Measurements from ENCODE around the gene RFTN1. TPM values are rescaled to one million over a fixed set of nuclear protein-coding genes. Genes with fewer than 3 reads are reported as not detected.

The RFTN1 gene
- total and polyA plus RNA-seq, 11 donors: 17.1 to 40.8 (median 26.4) TPM

- WGBS, 4 donors: 42 to 91% (median 87%) methylated on average over 2 of the region's 2 CpGs
- H3K4me3 ChIP-seq: no peak overlapping the region
- peak overlapping the region in 1 of 12 donors; percentile 50 for H3K27ac ChIP-seq
- no peaks in the 10 kb centered on the region for H3K27me3 ChIP-seq
- no peaks in the 10 kb centered on the region for H3K9me3 ChIP-seq
- no peak for TF ChIP-seq POLR2A (IDR thresholded peaks at IDR 0.05)
- TF ChIP-seq, protein P1, sequence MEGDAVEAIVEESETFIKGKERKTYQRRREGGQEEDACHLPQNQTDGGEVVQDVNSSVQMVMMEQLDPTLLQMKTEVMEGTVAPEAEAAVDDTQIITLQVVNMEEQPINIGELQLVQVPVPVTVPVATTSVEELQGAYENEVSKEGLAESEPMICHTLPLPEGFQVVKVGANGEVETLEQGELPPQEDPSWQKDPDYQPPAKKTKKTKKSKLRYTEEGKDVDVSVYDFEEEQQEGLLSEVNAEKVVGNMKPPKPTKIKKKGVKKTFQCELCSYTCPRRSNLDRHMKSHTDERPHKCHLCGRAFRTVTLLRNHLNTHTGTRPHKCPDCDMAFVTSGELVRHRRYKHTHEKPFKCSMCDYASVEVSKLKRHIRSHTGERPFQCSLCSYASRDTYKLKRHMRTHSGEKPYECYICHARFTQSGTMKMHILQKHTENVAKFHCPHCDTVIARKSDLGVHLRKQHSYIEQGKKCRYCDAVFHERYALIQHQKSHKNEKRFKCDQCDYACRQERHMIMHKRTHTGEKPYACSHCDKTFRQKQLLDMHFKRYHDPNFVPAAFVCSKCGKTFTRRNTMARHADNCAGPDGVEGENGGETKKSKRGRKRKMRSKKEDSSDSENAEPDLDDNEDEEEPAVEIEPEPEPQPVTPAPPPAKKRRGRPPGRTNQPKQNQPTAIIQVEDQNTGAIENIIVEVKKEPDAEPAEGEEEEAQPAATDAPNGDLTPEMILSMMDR (IDR thresholded peaks at IDR 0.05): no peak
- peaks cover 0 to 48% (median 35%) of the 10 kb centered on the region in 9 donors for H3K36me3 ChIP-seq
- intact Hi-C loops (cut with DNase I): no loop called here
- H3K4me1 ChIP-seq: peaks cover 0 to 70% (median 11%) of the 10 kb centered on the region in 12 donors
- no peak for DNase-seq
- ATAC-seq: no peak
Measured at GRCh38 chr3:16309558-16309957, 203.9 kb downstream of the RFTN1 start.

DNA sequence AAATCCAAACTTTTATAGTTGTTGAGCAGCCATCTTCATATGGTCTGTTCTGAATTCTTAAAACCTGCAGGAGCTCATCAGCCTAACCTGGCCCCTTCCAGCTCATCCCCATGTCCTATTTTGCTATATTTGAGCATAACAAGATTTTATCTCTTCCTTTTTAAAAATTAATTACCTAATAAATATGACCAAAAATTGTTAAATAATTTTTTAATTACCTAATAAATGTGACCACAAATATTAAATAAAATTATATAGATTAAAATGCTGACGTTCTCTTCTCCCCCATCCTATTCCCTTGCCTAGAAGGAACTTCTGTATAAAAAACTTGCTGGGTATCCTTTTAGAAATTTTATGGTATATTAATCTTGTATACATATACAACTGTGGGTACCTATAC is 204.8 kb downstream of the RFTN1 start:
- Histone ChIP-seq H3K9me3 (no peaks in the 10 kb centered on the region), H3K27me3 (no peaks in the 10 kb centered on the region), H3K36me3 (peaks cover 0 to 42% (median 30%) of the 10 kb centered on the region in 9 donors), H3K27ac (no peak overlapping the region), H3K4me3 (no peak overlapping the region), H3K4me1 (peaks cover 0 to 67% (median 11%) of the 10 kb centered on the region in 12 donors)
- ATAC-seq: no peak
- WGBS, 4 donors: 92 to 98% (median 94%) methylated on average over 1 of the region's 1 CpG
- TF ChIP-seq, protein P1 (IDR thresholded peaks at IDR 0.05): no peak
- TF ChIP-seq POLR2A (IDR thresholded peaks at IDR 0.05): no peak
- intact Hi-C loops (cut with DNase I): no loop called here
- no peak for DNase-seq

GRCh38 chr3:16307832-16308531 is 205.5 kb downstream of the RFTN1 start:
- Histone ChIP-seq H3K4me1 (peaks cover 0 to 64% (median 11%) of the 10 kb centered on the region in 12 donors), H3K9me3 (no peaks in the 10 kb centered on the region), H3K4me3 (no peak overlapping the region), H3K36me3 (peaks cover 0 to 42% (median 30%) of the 10 kb centered on the region in 9 donors), H3K27ac (no peak overlapping the region), H3K27me3 (no peaks in the 10 kb centered on the region)
- DNase-seq: no peak
- ATAC-seq: no peak
- TF ChIP-seq POLR2A (IDR thresholded peaks at IDR 0.05): no peak
- TF ChIP-seq, protein P1 (IDR thresholded peaks at IDR 0.05): no peak
- WGBS, 4 donors: 69 to 78% (median 76%) methylated on average over 5 of the region's 5 CpGs
- intact Hi-C loops (cut with DNase I): no loop called here

DNA sequence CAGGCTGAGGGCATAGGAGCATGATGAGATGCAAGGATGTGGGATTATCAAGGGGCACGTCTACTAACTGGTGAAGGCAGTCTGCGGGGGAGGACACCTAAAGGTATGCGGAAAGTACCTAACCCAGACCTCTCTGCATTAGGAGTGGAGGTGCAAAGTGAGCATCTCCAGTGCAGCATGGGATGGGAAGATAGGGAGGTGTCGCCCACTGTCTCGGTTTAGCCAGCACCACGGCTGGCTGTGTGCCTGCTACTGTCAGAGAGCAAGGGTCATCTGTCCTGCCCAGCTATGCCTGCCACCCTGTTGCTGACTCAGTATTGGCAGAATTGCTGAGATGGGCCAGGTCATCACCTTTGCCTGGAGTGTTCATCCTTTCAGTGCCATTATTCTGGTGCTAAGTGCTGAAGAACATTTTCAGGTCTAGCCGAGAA is 208.4 kb downstream of the RFTN1 start:
- DNase-seq: no peak
- no peak overlapping the region for H3K4me3 ChIP-seq
- peak overlapping the region in 1 of 12 donors; percentile 28 for H3K27ac ChIP-seq
- no peaks in the 10 kb centered on the region for H3K9me3 ChIP-seq
- peak in 2 of 4 donors; percentile 22 to 45 for ATAC-seq
- intact Hi-C loops (cut with DNase I): no loop called here
- TF ChIP-seq, protein P1 (IDR thresholded peaks at IDR 0.05): no peak
- peaks cover 0 to 61% (median 0%) of the 10 kb centered on the region in 12 donors for H3K4me1 ChIP-seq
- no peaks in the 10 kb centered on the region for H3K27me3 ChIP-seq
- WGBS, 4 donors: 79 to 88% (median 83%) methylated on average over 7 of the region's 7 CpGs
- H3K36me3 ChIP-seq: peaks cover 0 to 59% (median 30%) of the 10 kb centered on the region in 9 donors

Measured in heart left ventricle (tissue), 16 donors.